ENCODE data around the gene PARP14.
"Not testable (repeated sequence)": the region's sequence is repeated elsewhere in the genome, so short reads cannot be mapped to it uniquely, and the experiment has no call there.

The PARP14 gene

DNA sequence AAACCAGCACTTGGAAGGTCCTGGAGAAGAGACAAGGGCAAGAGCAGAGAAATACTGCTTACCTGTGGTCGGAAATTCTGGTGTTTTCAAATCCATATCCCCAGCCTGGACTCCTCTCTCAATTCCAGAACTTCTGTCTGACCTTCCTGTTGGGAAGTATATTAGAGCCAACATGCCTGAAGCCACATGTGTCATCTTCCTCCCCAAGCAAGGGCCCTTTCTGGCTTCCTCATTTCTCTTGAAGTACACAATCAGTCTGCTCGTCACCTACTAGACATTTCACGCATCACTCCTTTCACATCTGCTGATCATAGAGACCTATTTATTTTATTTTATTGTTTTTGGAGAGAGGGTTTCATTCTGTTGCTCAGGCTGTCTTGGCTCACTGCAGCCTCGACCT lies 8.4 kb downstream of the PARP14 start:
- H3K27ac Mint-ChIP-seq, result no peak overlapping the region
- no peaks in the 10 kb centered on the region for H3K27me3 Mint-ChIP-seq
- H3K9me3 Mint-ChIP-seq, result no peaks in the 10 kb centered on the region
- H3K36me3 Mint-ChIP-seq, result peaks cover 46% of the 10 kb centered on the region
- H3K4me3 Mint-ChIP-seq, result no peak overlapping the region
- peaks cover 39% of the 10 kb centered on the region for H3K4me1 Mint-ChIP-seq
- DNase-seq, result no peak
- CTCF ChIA-PET, result no interaction called here

DNA sequence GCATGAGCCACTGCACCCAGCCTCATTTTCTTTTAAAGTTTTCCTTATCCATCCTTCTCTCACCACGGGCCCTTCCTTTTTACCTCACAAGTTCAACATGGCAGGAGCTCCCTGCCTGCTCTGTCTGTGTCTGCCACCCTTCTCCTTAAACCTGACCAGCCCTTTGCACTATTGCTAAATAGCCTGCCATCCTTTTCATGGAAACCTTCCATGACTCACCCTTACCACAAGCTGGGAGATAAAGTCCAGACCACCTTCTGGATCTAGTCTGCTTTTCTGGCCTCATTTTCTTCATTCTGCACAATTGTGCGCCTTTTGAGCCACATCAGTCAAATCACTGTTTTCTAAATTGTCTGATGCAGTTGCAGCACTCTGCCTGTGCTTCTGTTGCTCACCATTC lies 8.9 kb downstream of the PARP14 start:
- DNase-seq, result no peak
- Mint-ChIP-seq H3K9me3 (no peaks in the 10 kb centered on the region), H3K4me1 (peaks cover 33% of the 10 kb centered on the region), H3K36me3 (peaks cover 46% of the 10 kb centered on the region), H3K4me3 (no peak overlapping the region), H3K27ac (peak overlapping the region; percentile 9), H3K27me3 (no peaks in the 10 kb centered on the region)
- CTCF ChIA-PET, result no interaction called here

DNA sequence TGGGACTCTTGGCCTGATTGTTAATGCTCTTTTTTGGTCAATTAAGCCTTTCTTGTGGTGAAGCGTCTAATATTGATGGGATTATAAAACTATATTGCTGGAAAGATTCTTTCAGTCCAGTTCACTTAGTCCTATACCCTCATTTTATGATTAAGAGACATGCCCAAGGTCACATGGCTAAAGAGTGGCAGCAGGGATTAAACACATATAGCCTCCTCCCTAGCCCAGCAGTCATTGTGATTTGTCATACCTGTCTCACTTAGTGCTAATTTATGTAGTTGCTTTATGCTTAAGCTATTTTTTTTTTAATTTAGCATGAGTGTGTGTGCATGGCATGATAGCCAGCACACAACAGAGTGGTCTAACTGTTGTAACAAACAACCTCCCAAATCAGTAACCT lies 9.5 kb downstream of the PARP14 start:
- Mint-ChIP-seq H3K4me3 (no peak overlapping the region), H3K36me3 (peaks cover 45% of the 10 kb centered on the region), H3K4me1 (peaks cover 32% of the 10 kb centered on the region), H3K27me3 (no peaks in the 10 kb centered on the region), H3K27ac (no peak overlapping the region), H3K9me3 (no peaks in the 10 kb centered on the region)
- no peak for DNase-seq
- CTCF ChIA-PET, result no interaction called here

DNA sequence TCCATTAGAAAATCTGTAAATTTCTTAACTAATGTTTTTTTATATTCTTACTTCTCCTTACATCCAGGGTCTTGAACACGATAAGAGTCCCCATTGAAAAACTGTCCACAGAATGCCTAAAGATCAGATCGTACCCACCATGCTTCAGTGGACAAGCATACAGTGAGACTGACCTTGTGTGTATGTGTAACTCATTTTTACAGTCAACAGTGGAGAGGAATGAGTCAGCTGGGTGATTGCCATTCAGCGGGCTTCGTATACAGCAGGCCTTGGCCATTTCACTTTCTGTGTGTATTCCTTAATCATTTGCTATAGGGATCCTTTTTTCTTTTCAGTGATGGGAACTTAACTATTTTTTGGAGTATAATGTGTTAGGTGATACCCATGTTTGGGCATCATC lies 10.6 kb downstream of the PARP14 start:
- DNase-seq, result no peak
- H3K4me1 Mint-ChIP-seq, result peaks cover 31% of the 10 kb centered on the region
- H3K9me3 Mint-ChIP-seq, result no peaks in the 10 kb centered on the region
- no peak overlapping the region for H3K27ac Mint-ChIP-seq
- no peak overlapping the region for H3K4me3 Mint-ChIP-seq
- CTCF ChIA-PET, result no interaction called here
- peaks cover 46% of the 10 kb centered on the region for H3K36me3 Mint-ChIP-seq
- no peaks in the 10 kb centered on the region for H3K27me3 Mint-ChIP-seq

DNA sequence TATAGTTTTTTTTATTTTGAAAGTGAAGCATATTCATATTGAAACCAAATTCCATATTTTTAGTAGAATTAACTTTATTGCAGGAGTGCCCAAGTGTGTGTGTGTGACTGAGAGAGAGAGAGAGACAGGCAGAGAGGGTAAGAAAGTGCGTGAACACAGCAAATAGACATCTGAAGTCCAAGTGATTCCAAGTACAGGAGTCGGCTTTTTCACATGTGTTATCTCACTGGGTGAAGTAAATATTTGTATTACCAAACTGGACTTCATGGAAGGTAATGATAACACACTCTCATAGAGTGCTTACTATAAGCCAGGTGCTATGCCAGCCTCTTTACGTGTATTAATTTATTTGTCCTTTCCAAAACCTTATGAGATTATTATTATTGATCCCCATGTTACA lies 12.0 kb downstream of the PARP14 start:
- no peak overlapping the region for H3K27ac Mint-ChIP-seq
- H3K4me3 Mint-ChIP-seq, result no peak overlapping the region
- peaks cover 55% of the 10 kb centered on the region for H3K36me3 Mint-ChIP-seq
- peaks cover 20% of the 10 kb centered on the region for H3K4me1 Mint-ChIP-seq
- H3K9me3 Mint-ChIP-seq, result no peaks in the 10 kb centered on the region
- DNase-seq, result no peak
- no peaks in the 10 kb centered on the region for H3K27me3 Mint-ChIP-seq
- CTCF ChIA-PET, result no interaction called here

DNA sequence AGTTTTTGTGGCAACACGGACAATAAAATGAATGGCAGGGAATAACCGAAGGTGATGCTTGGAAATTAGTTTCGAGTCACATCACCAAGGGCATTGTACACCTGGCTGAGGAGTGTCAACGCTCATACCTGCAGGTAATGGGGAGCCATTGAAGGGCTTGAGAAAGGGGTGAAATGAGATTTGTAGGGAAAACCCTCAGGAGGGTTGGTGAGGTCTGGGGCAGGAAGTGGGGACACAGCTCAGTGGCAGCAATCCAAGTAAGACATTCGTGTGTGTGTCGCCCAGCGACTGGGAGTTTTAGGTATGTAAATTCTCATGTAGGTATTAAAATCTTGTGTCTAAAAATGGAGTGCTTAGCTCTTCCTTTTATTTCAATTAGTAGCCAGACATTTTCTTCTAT lies 14.3 kb downstream of the PARP14 start:
- CTCF ChIA-PET, result interaction anchor here (1.2 kb wide), 1 partner anchor 591 kb away, joined by 3 read pairs; no protein-coding TSS in a partner anchor
- H3K4me3 Mint-ChIP-seq, result no peak overlapping the region
- peaks cover 9% of the 10 kb centered on the region for H3K4me1 Mint-ChIP-seq
- H3K27ac Mint-ChIP-seq, result no peak overlapping the region
- H3K9me3 Mint-ChIP-seq, result no peaks in the 10 kb centered on the region
- H3K36me3 Mint-ChIP-seq, result peaks cover 75% of the 10 kb centered on the region
- DNase-seq, result no peak
- H3K27me3 Mint-ChIP-seq, result no peaks in the 10 kb centered on the region

DNA sequence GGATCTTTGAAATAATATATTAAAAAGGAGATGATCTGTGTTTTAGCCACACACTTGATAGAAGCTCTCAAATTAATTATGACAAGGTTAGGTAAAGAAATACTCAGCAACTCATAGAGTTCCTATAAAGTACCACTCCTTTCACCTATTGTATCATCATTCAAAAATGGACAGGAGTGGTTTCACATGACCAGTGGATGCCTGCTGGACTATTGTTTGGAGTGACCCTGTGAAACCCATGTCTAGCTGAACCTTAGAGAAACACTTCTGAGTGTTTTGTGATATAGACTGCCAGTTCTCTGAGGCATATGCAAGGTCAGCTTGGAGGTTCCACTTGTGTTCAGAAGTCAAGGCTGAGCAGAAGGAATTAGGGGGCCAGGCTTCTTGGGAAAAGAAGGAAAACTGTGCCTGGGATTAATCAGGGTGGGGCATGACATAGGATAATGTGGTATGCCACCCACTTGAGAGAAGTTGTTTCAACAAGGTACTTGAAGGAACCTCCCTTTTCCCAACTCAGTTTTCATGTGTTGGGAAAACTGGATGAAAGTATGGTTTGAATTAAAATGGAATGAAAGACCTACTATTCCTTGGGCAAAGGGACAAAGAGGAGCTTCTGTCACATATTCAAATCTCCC lies 15.4 kb downstream of the PARP14 start:
- Mint-ChIP-seq H3K9me3 (no peaks in the 10 kb centered on the region), H3K27me3 (no peaks in the 10 kb centered on the region), H3K4me3 (no peak overlapping the region), H3K36me3 (peaks cover 81% of the 10 kb centered on the region), H3K27ac (no peak overlapping the region), H3K4me1 (peaks cover 8% of the 10 kb centered on the region)
- CTCF ChIA-PET, result interaction anchor here (1.0 to 1.6 kb wide), 4 partner anchors 20 to 592 kb away, joined by 3 to 5 read pairs (median 3); no protein-coding TSS in a partner anchor
- DNase-seq, result no peak

DNA sequence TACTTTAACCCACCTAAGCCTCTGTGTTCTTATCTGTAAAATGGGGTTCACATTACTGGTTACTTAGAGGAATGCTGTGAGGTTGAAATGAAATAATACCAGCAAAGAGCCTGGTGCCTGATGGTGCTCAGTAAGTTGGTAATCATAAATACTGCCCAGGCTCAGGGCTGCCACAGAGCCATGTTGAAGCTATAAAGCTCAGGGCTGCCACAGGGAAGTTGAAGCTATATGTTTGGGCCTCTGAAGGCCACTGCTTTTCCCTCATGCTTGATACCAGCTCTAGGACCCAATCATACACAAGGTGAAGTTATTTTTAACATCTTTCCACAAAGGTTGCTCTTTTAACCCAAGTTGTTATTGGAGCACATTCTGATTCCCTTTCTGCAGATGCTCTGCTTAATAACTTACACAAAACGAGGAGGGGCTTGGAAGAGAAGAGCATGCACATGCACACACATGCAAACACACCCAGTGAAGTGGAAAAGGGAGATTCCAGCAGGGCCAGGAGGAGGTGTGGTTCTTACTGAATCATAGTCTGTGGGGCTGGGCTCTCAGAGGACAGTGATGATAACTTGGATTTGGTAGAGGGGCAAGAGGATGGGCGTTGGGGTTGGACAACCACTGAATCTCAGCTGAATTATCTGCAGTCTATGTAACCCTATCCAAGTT lies 17.4 kb downstream of the PARP14 start:
- CTCF ChIA-PET, result interaction anchor here (0.5 kb wide), 1 partner anchor 1151 kb away, joined by 3 read pairs; no protein-coding TSS in a partner anchor
- no peak for DNase-seq
- H3K36me3 Mint-ChIP-seq, result peaks cover 75% of the 10 kb centered on the region
- no peak overlapping the region for H3K4me3 Mint-ChIP-seq
- H3K27ac Mint-ChIP-seq, result no peak overlapping the region
- no peaks in the 10 kb centered on the region for H3K27me3 Mint-ChIP-seq
- H3K4me1 Mint-ChIP-seq, result peaks cover 13% of the 10 kb centered on the region
- H3K9me3 Mint-ChIP-seq, result no peaks in the 10 kb centered on the region

DNA sequence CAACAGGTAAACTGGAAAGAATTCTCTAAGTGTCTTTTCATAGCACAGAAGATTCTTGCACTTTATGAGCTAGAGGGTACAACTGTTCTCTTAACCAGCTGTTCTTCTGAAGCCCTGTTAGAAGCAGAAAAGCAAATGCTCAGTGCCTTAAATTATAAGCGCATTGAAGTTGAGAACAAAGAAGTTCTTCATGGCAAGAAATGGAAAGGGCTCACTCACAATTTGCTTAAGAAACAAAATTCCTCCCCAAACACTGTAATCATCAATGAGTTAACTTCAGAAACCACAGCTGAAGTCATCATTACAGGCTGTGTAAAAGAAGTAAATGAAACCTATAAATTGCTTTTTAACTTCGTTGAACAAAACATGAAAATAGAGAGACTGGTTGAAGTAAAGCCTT lies 19.6 kb downstream of the PARP14 start:
- no peaks in the 10 kb centered on the region for H3K27me3 Mint-ChIP-seq
- peaks cover 12% of the 10 kb centered on the region for H3K4me1 Mint-ChIP-seq
- CTCF ChIA-PET, result interaction anchor here (1.0 to 1.8 kb wide), 3 partner anchors 12 to 21 kb away, joined by 3 to 6 read pairs (median 3); no protein-coding TSS in a partner anchor
- peaks cover 78% of the 10 kb centered on the region for H3K36me3 Mint-ChIP-seq
- H3K9me3 Mint-ChIP-seq, result no peaks in the 10 kb centered on the region
- no peak for DNase-seq
- no peak overlapping the region for H3K4me3 Mint-ChIP-seq
- no peak overlapping the region for H3K27ac Mint-ChIP-seq

DNA sequence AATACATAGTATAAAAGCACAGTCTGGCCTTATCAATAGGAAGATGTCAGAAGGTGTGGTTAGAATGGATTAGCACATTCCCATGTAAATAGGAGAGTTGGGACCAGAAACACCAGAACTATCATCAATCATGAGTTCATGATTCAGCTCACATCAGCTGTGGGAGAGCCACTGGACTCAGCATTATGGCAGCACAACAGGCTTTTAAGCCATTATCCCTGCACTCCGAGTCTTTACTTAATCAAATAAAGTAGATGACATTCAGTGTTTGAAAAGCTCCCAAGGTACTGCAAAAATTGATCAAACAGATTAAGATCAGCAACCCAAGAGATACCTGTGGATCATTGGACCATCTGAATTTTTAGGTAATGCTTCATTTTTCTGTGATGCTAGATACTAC lies 24.7 kb downstream of the PARP14 start:
- H3K27ac Mint-ChIP-seq, result no peak overlapping the region
- H3K4me1 Mint-ChIP-seq, result peaks cover 28% of the 10 kb centered on the region
- DNase-seq, result no peak
- peaks cover 83% of the 10 kb centered on the region for H3K36me3 Mint-ChIP-seq
- H3K4me3 Mint-ChIP-seq, result no peak overlapping the region
- no peaks in the 10 kb centered on the region for H3K9me3 Mint-ChIP-seq
- no peaks in the 10 kb centered on the region for H3K27me3 Mint-ChIP-seq
- CTCF ChIA-PET, result no interaction called here

DNA sequence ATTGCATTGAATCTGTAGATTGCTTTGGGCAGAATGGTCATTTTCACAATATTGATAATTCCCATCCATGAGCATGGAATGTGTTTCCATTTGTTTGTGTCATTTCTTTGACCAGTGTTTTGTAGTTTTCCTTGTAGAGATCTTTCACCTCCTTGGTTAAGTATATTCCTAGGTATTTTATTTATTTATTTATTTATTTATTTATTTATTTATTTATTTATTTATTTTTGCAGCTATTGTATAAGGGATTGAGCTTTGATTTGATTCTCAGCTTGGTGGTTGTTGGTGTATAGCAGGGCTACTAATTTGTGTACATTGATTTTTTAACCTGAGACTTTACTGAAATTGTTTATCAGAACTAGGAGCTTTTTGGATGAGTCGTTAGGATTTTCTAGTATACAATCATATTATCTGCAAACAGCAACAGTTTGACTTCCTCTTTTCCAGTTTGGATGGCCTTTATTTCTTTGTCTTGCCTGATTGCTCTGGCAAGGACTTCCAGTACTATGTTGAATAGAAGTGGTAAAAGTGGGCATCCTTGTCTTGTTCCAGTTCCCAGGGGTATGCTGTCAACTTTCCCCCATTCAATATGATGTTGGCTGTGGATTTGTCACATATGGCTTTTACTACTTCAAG lies 30.1 kb downstream of the PARP14 start:
- H3K4me3 Mint-ChIP-seq, H3K27me3 Mint-ChIP-seq, H3K9me3 Mint-ChIP-seq, CTCF ChIA-PET, DNase-seq: not testable (repeated sequence)
- Mint-ChIP-seq H3K27ac (peak overlapping the region; percentile 67), H3K4me1 (peaks cover 41% of the 10 kb centered on the region), H3K36me3 (peaks cover 84% of the 10 kb centered on the region)

DNA sequence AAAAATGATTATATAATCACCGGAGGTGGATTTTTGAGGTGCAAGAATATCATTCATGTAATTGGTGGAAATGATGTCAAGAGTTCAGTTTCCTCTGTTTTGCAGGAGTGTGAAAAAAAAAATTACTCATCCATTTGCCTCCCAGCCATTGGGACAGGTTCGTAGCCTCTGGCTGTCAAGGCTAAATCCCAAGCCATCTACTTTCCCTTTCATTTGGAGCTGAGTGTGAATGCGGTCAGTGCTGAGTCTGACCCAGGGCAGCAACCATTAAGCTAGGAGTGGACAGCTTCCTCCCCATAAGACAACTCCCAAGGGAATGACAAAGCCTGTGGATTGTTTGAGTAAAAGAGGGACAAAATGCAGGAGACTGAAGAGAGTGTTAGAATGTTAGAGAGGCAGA lies 33.6 kb downstream of the PARP14 start:
- Mint-ChIP-seq H3K27ac (no peak overlapping the region), H3K4me1 (peaks cover 33% of the 10 kb centered on the region)
- no peak for DNase-seq

DNA sequence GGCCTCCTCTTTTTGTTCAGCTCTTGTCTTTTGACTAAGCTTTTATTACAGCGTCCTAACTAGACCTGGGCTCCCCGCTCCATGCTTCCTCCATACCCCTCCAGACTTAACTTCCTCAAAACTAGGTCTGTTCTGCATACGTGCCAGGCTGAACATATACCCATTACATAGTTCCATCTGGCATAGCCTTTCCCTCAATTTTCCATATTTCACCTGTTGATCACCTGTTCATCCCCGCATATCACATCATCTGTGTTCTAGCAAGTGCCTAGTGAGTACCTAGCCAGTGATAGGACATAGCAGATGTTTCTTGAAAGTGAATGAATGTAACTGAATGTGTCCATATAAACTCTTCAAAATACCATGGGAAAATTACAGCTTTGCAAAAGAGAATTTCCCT lies 36.0 kb downstream of the PARP14 start:
- peaks cover 9% of the 10 kb centered on the region for H3K4me1 Mint-ChIP-seq
- DNase-seq, result no peak
- H3K36me3 Mint-ChIP-seq, result peaks cover 88% of the 10 kb centered on the region
- H3K4me3 Mint-ChIP-seq, result no peak overlapping the region
- no peaks in the 10 kb centered on the region for H3K27me3 Mint-ChIP-seq
- CTCF ChIA-PET, result interaction anchor here (1.1 to 1.4 kb wide), 3 partner anchors 10 to 20 kb away, joined by 3 to 5 read pairs (median 3); no protein-coding TSS in a partner anchor
- H3K9me3 Mint-ChIP-seq, result no peaks in the 10 kb centered on the region
- H3K27ac Mint-ChIP-seq, result no peak overlapping the region

More for the DNA sequence above, 33.6 kb downstream of the PARP14 start:
- peaks cover 87% of the 10 kb centered on the region for H3K36me3 Mint-ChIP-seq
- H3K4me3 Mint-ChIP-seq, result no peak overlapping the region
- H3K27me3 Mint-ChIP-seq, result no peaks in the 10 kb centered on the region
- CTCF ChIA-PET, result no interaction called here
- no peaks in the 10 kb centered on the region for H3K9me3 Mint-ChIP-seq

DNA sequence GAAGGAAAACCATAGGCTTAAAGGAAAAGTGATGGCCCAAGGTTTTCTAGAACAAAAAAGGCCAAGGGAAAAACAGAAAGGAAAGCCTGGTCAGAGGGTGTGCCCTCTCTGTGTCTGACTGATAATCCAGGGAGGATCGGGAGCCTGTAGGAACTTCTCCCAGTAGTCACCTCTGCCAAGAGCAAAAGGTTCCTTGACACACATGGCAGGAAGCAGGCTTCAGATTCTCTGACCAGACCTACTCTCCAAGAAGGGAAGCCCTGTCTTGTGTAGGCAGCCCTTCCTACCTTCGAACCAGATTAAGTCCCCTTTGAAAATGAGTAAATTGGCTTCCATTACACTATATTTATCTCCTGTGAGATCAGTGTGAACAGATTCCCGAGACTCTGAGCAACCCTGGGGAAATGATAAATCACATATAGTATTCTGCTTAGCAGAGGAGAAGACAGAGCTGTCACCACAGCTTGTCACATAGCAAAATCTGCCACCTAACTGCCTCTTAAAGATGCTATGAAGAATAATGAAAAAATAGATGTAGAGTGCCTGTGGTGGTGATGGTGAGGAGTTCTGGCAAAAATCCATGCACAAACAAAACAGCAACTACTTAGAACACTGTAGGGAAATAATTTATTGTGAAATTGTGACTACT lies 38.8 kb downstream of the PARP14 start:
- peaks cover 87% of the 10 kb centered on the region for H3K36me3 Mint-ChIP-seq
- H3K27ac Mint-ChIP-seq, result no peak overlapping the region

More for the DNA sequence above, 38.8 kb downstream of the PARP14 start:
- no peak for DNase-seq
- Mint-ChIP-seq H3K4me1 (no peaks in the 10 kb centered on the region), H3K4me3 (no peak overlapping the region), H3K27me3 (no peaks in the 10 kb centered on the region), H3K9me3 (no peaks in the 10 kb centered on the region)
- CTCF ChIA-PET, result no interaction called here

Measured in activated naive CD4-positive, alpha-beta T cell treated with anti-CD3 and anti-CD28 coated beads, Interleukin-2, amount 10 ng/mL, durations not matched to agents 7 days and 5 days (primary cell).